ENCODE data around the gene SAMD5.

- TF ChIP-seq, protein P1, sequence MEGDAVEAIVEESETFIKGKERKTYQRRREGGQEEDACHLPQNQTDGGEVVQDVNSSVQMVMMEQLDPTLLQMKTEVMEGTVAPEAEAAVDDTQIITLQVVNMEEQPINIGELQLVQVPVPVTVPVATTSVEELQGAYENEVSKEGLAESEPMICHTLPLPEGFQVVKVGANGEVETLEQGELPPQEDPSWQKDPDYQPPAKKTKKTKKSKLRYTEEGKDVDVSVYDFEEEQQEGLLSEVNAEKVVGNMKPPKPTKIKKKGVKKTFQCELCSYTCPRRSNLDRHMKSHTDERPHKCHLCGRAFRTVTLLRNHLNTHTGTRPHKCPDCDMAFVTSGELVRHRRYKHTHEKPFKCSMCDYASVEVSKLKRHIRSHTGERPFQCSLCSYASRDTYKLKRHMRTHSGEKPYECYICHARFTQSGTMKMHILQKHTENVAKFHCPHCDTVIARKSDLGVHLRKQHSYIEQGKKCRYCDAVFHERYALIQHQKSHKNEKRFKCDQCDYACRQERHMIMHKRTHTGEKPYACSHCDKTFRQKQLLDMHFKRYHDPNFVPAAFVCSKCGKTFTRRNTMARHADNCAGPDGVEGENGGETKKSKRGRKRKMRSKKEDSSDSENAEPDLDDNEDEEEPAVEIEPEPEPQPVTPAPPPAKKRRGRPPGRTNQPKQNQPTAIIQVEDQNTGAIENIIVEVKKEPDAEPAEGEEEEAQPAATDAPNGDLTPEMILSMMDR (IDR thresholded peaks at IDR 0.05) = no peak
- TF ChIP-seq POLR2AphosphoS5 (IDR thresholded peaks at IDR 0.05) (no peak), POLR2A (IDR thresholded peaks at IDR 0.05) (no peak)
Measured at GRCh38 chr6:147586044-147586443, 77.6 kb downstream of the SAMD5 start.
